Neural cell (in vitro differentiated cells): ENCODE data around the gene TBP.

Experiments used
- CTCF ChIP-seq: fragments of 450-650 bp; IDR thresholded peaks from 2 replicates; pipeline ENCODE4 v1.5.1; 2014; ENCODE audit warnings: antibody characterized with exemption, mild to moderate bottlenecking, moderate library complexity; ENCODE audit not compliant: poor library complexity, severe bottlenecking
- EP300 ChIP-seq: fragments of 450-650 bp; conservative IDR thresholded peaks from 2 replicates; pipeline ENCODE4 v1.6.1; 2014; ENCODE audit warnings: antibody characterized with exemption, mild to moderate bottlenecking, moderate library complexity; ENCODE audit not compliant: poor library complexity, severe bottlenecking
- RAD21 ChIP-seq: fragments of 450-650 bp; conservative IDR thresholded peaks from 2 replicates; pipeline ENCODE4 v1.6.1; 2014; ENCODE audit warnings: antibody characterized with exemption, mild to moderate bottlenecking, moderate library complexity
- REST ChIP-seq: IDR thresholded peaks from 2 replicates; pipeline ENCODE4 v1.6.1; 2012; ENCODE audit warnings: borderline replicate concordance
- TAF1 ChIP-seq: IDR thresholded peaks from 2 replicates; pipeline ENCODE4 v1.6.1; 2012; ENCODE audit warnings: low read depth

GRCh38 chr6:170510631-170511030 is 43.5 kb upstream of the TBP start:
- TF ChIP-seq CTCF = no peak
- TF ChIP-seq TAF1 = no peak
- no peak for TF ChIP-seq EP300
- TF ChIP-seq REST = no peak
- no peak for TF ChIP-seq RAD21
